BLaER1 treated with 17β-estradiol and CSF1 and Interleukin-3, amounts not matched to agents 10 nM and 100 nM (cell line): ENCODE measurements around the gene HACD4.

Experiments used
- H3K27ac ChIP-seq, 11 experiments: shearing (Covaris generic); formaldehyde crosslinking; 2 replicates each; pipeline ENCODE4 v1.8.1; 2022
- H3K27me3 ChIP-seq, 11 experiments: shearing (Covaris generic); formaldehyde crosslinking; 2 replicates each; pipeline ENCODE4 v1.8.1; 2022
- H3K36me3 ChIP-seq, 11 experiments: shearing (Covaris generic); formaldehyde crosslinking; 2 replicates each; pipeline ENCODE4 v1.8.1; 2022
- H3K4me1 ChIP-seq, 10 experiments: shearing (Covaris generic); formaldehyde crosslinking; 2 replicates each; pipeline ENCODE4 v1.8.1; 2022
- H3K4me2 ChIP-seq, 11 experiments: shearing (Covaris generic); formaldehyde crosslinking; 2 replicates each; pipeline ENCODE4 v1.8.1; 2022
- H3K4me3 ChIP-seq, 10 experiments: shearing (Covaris generic); formaldehyde crosslinking; 2 replicates each; pipeline ENCODE4 v1.8.1; 2022
- H3K9ac ChIP-seq, 11 experiments: shearing (Covaris generic); formaldehyde crosslinking; 2 replicates each; pipeline ENCODE4 v1.8.1; 2022
- H3K9me3 ChIP-seq, 11 experiments: shearing (Covaris generic); formaldehyde crosslinking; replicated peaks in 1 of 11; 2 replicates each; pipeline ENCODE4 v1.8.1; 2022
- H4K20me1 ChIP-seq, 11 experiments: shearing (Covaris generic); formaldehyde crosslinking; 2 replicates each; pipeline ENCODE4 v1.8.1; 2022
- Cebpa-rat ChIP-seq, 11 experiments: shearing (Covaris generic); IDR thresholded peaks; 2 replicates each; pipeline ENCODE4 v1.8.1; 2022

HACD4 gene

DNA sequence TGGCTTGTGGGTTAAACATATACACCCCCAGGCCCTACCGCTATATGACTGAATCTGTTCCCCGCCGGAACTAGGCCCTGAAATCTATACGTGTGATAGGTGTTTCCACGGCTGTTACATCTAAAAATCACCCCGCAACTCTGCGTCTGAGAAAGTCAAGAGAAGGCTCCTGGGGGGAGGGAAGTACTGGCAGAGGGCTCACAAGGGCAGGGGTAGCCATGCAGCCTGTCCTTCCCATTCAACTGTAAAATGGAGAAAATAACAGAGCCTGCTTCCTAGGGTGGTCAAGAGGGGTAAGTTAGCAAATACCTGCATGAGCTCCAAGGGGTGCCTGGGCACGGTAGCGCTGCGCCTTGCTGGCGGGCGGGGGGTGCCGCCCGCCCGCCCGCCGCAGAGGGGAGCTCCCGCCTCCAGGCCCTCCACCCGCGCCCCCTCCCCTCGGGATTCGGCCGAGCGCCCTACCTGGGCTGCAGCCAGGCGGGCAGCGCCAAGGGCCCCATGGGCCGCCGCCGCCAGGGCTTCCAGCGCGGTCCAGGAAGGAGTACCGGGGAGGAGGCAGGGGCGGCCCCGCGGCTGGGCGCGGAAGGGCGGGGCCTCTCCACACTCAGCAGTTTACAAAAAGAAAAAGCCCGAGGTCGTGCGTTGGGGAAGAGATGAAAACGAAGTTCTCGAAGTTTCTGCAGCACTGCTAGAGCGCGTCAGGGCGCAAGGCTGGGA, at the start of gene HACD4:
HACD4 (minus strand) TSS at position 550 of the 717 bp plus-strand sequence; CDS start at position 500, 50 bp downstream.
- peak within 1 kb of the TSS; percentile 64 to 93 (median 85) for H3K4me2 ChIP-seq
- TF ChIP-seq Cebpa-rat (IDR thresholded peaks at IDR 0.05): no peak
- peak within 1 kb of the TSS; percentile 66 to 84 (median 71); a peak in 21 of 22 replicates for H3K9ac ChIP-seq
- peak within 1 kb of the TSS; percentile 52 to 76 (median 64) for H3K4me3 ChIP-seq
- H3K27ac ChIP-seq: peak within 1 kb of the TSS; percentile 16 to 86 (median 65); a peak in 19 of 22 replicates
- H3K36me3 ChIP-seq: peaks cover 0 to 4% (median 0%) of the 10 kb centered on the region in 11 experiments; a peak in 6 of 22 replicates
- H4K20me1 ChIP-seq: no peaks in the 10 kb centered on the region
- H3K4me1 ChIP-seq: peaks cover 15 to 62% (median 20%) of the 10 kb centered on the region in 10 experiments; a peak in 19 of 20 replicates
- H3K27me3 ChIP-seq: peaks cover 0 to 9% (median 0%) of the 10 kb centered on the region in 11 experiments; a peak in 3 of 22 replicates
- peaks cover 0 to 12% (median 0%) of the 10 kb centered on the region in 11 experiments; a peak in 4 of 22 replicates for H3K9me3 ChIP-seq

DNA sequence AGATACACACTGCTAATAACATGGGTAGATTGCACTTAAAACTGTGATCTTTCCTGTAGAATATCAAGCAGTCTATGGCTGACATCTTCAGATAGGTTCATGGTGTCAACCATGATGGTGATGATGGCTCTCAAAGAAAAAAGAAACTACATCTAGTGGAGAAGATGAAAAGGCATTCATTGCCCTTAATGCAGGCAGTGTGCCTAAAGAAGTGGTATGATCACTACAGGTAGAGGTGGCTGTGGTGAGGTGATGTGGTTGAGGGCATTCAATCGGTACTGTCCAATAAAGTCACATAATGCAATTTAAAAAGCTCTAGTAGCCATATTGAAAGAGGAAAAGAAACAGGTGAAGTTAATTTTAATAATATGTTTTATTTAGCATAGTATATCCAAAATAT, 49.4 kb upstream of the HACD4 start:
- no peaks in the 10 kb centered on the region for H3K36me3 ChIP-seq

DNA sequence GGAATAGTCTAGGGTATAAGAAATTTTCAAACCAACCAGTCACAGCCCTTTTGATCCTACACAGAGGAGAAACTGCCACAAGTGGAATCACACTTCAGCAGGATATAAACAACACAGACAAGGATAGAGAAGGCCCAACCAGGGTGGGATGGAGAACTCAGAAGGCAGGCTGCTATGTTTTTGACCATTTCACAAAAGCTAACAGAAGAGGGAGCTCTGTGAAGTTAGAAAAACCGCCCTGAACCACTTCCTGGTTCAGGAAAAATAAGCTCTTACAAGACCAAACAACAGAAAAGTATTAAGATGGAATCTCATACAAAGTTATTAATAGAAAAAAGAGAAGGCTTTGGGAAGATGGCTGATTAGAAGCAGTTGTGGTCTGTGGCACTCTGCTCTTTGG, 47.3 kb upstream of the HACD4 start:
- H3K4me3 ChIP-seq: no peak overlapping the region
- H3K27me3 ChIP-seq: 0 out of 22 replicates have a peak, but pooled peaks cover 0 to 2% (median 0%) of the 10 kb centered on the region in 11 experiments
- no peaks in the 10 kb centered on the region for H4K20me1 ChIP-seq
- no peak for TF ChIP-seq Cebpa-rat (IDR thresholded peaks at IDR 0.05)
- H3K9ac ChIP-seq: no peak overlapping the region
- H3K4me1 ChIP-seq: peaks cover 30 to 40% (median 36%) of the 10 kb centered on the region in 10 experiments
- peaks cover 0 to 26% (median 17%) of the 10 kb centered on the region in 11 experiments; a peak in 13 of 22 replicates for H3K9me3 ChIP-seq
- no peak overlapping the region for H3K27ac ChIP-seq
- H3K4me2 ChIP-seq: peak overlapping the region in 1 of 11 experiments; percentile 33; a peak in 1 of 22 replicates
- H3K36me3 ChIP-seq: no peaks in the 10 kb centered on the region

More for the DNA sequence above, 49.4 kb upstream of the HACD4 start:
- no peak for TF ChIP-seq Cebpa-rat (IDR thresholded peaks at IDR 0.05)
- Histone ChIP-seq H3K4me1 (peaks cover 30 to 41% (median 38%) of the 10 kb centered on the region in 10 experiments), H3K27ac (peak overlapping the region in 3 of 11 experiments; percentile 83 to 85 (median 84); a peak in 5 of 22 replicates), H3K9ac (no peak overlapping the region), H3K4me3 (no peak overlapping the region; a peak in 1 of 20 replicates), H4K20me1 (no peaks in the 10 kb centered on the region), H3K27me3 (0 out of 22 replicates have a peak, but pooled peaks cover 0 to 2% (median 0%) of the 10 kb centered on the region in 11 experiments), H3K9me3 (peaks cover 0 to 32% (median 19%) of the 10 kb centered on the region in 11 experiments; a peak in 15 of 22 replicates), H3K4me2 (peak overlapping the region in 4 of 11 experiments; percentile 24 to 76 (median 54); a peak in 4 of 22 replicates)

DNA sequence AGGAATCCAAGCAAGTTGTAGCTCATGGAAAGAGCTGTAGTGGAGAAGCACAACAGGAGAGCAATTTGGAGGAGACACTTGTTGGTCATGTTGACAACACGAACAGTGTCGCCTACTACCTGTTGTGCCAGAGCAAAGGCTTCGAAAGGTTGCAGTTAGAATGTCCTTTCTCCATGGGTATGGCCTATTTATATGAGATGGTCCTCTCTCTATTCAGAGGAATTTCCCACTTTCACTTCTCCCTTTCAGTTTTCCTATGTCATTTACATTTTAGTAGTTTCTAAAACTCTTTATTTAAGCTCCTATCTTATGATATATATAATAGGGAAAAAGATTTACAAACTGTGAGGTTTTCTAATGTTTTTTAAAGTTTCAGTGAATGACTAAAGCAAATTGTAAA, 46.3 kb upstream of the HACD4 start, which contains the start of gene IFNB1:
IFNB1 (minus strand) TSS at position 162 of the 400 bp plus-strand sequence; CDS start at position 89, 73 bp downstream.
- Histone ChIP-seq H3K27me3 (0 out of 22 replicates have a peak, but pooled peaks cover 0 to 2% (median 0%) of the 10 kb centered on the region in 11 experiments), H3K9ac (no peak within 1 kb of the TSS), H3K9me3 (peaks cover 0 to 26% (median 17%) of the 10 kb centered on the region in 11 experiments; a peak in 13 of 22 replicates), H3K36me3 (no peaks in the 10 kb centered on the region), H3K4me3 (no peak within 1 kb of the TSS), H3K27ac (no peak within 1 kb of the TSS), H3K4me1 (peaks cover 25 to 35% (median 29%) of the 10 kb centered on the region in 10 experiments), H4K20me1 (no peaks in the 10 kb centered on the region), H3K4me2 (peak within 1 kb of the TSS in 9 of 11 experiments; percentile 2 to 69 (median 44); a peak in 12 of 22 replicates)
- no peak for TF ChIP-seq Cebpa-rat (IDR thresholded peaks at IDR 0.05)

DNA sequence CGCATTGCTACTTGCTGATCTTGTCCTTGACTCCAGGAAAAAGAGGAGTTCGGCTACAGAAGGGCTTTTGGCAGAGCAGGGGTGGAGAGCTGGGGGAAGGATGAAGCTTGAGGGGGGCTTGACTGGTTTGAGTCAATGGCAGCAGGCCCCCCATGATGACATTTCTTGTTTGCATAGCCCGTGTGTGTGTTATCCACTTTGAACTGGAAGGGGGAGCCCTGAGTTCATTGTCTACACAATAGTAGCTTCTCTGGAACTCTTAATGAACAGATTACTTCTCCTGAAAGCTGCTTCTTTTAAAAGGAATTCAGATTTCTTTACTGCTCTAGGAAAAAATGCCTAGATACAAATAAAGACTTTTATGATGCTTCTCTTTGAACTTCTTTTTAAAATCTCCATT, 44.0 kb upstream of the HACD4 start:
- Histone ChIP-seq H3K27me3 (0 out of 22 replicates have a peak, but pooled peaks cover 0 to 2% (median 0%) of the 10 kb centered on the region in 11 experiments), H3K9me3 (peaks cover 0 to 21% (median 15%) of the 10 kb centered on the region in 11 experiments; a peak in 13 of 22 replicates), H3K4me1 (peaks cover 3 to 17% (median 8%) of the 10 kb centered on the region in 10 experiments; a peak in 14 of 20 replicates), H3K4me3 (no peak overlapping the region), H3K4me2 (no peak overlapping the region), H3K36me3 (no peaks in the 10 kb centered on the region), H4K20me1 (no peaks in the 10 kb centered on the region), H3K9ac (no peak overlapping the region), H3K27ac (no peak overlapping the region)
- no peak for TF ChIP-seq Cebpa-rat (IDR thresholded peaks at IDR 0.05)

- H3K9me3 ChIP-seq: peaks cover 0 to 4% (median 0%) of the 10 kb centered on the region in 11 experiments; a peak in 2 of 22 replicates
- H4K20me1 ChIP-seq: no peaks in the 10 kb centered on the region
- H3K36me3 ChIP-seq: no peaks in the 10 kb centered on the region
- H3K4me1 ChIP-seq: peaks cover 0 to 8% (median 2%) of the 10 kb centered on the region in 10 experiments; a peak in 5 of 20 replicates
- TF ChIP-seq Cebpa-rat (IDR thresholded peaks at IDR 0.05): no peak
- no peak overlapping the region for H3K4me2 ChIP-seq
- H3K9ac ChIP-seq: no peak overlapping the region
- no peak overlapping the region for H3K4me3 ChIP-seq
- H3K27me3 ChIP-seq: no peaks in the 10 kb centered on the region
- H3K27ac ChIP-seq: no peak overlapping the region
Measured at GRCh38 chr9:21070906-21071305, 39.5 kb upstream of the HACD4 start.

DNA sequence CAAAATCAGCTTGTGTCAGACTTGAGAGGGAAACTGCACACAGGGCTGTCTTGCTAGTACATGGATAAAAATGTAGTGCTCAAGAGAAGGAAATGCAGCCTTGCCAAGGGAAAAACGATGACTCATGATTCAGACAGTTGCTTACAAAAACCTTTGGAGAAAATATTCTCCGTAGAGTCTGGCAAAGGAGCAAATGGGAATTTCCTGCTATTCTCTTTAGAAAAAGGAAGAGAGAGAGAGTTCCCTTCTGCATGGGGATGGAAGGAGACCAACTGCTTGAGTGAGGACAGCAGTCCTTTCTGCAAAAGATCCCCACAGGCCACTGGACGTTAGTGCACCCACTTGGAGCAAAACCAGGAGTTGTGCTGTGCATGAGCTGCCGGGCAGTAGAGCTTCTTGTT, 38.7 kb upstream of the HACD4 start:
- TF ChIP-seq Cebpa-rat (IDR thresholded peaks at IDR 0.05): no peak
- Histone ChIP-seq H3K27ac (no peak overlapping the region), H3K4me2 (peak overlapping the region in 5 of 11 experiments; percentile 1 to 36 (median 6); a peak in 3 of 22 replicates)

GRCh38 chr9:21060919-21061561, 29.6 kb upstream of the HACD4 start:
- H3K27me3 ChIP-seq: no peaks in the 10 kb centered on the region
- H3K9me3 ChIP-seq: peaks cover 0 to 9% (median 0%) of the 10 kb centered on the region in 11 experiments; a peak in 5 of 22 replicates
- H3K27ac ChIP-seq: peak overlapping the region in 4 of 11 experiments; percentile 4 to 19 (median 10); a peak in 2 of 22 replicates
- no peak for TF ChIP-seq Cebpa-rat (IDR thresholded peaks at IDR 0.05)
- no peak overlapping the region for H3K9ac ChIP-seq
- H3K36me3 ChIP-seq: no peaks in the 10 kb centered on the region
- peaks cover 10 to 19% (median 15%) of the 10 kb centered on the region in 10 experiments; a peak in 19 of 20 replicates for H3K4me1 ChIP-seq
- no peak overlapping the region for H3K4me3 ChIP-seq
- no peaks in the 10 kb centered on the region for H4K20me1 ChIP-seq
- H3K4me2 ChIP-seq: peak overlapping the region; percentile 20 to 63 (median 47); a peak in 19 of 22 replicates

More for the DNA sequence above, 38.7 kb upstream of the HACD4 start:
- H3K9ac ChIP-seq: no peak overlapping the region
- no peaks in the 10 kb centered on the region for H3K36me3 ChIP-seq
- no peak overlapping the region for H3K4me3 ChIP-seq
- no peaks in the 10 kb centered on the region for H4K20me1 ChIP-seq
- peaks cover 0 to 4% (median 0%) of the 10 kb centered on the region in 11 experiments; a peak in 2 of 22 replicates for H3K9me3 ChIP-seq
- H3K4me1 ChIP-seq: peaks cover 0 to 8% (median 2%) of the 10 kb centered on the region in 10 experiments; a peak in 5 of 20 replicates
- H3K27me3 ChIP-seq: no peaks in the 10 kb centered on the region
